GM18867 (cell line): ENCODE results near the gene ROBO1.
"Not testable (repeated sequence)": the region's sequence is repeated elsewhere in the genome, so short reads cannot be mapped to it uniquely, and the experiment has no call there.

ENCODE experiments used
- ATAC-seq: cut with Tn5 transposase; IDR thresholded peaks from one replicate; pipeline ENCODE4 v1.9.1; 2021; ENCODE audit warnings: mild to moderate bottlenecking, moderate library complexity; ENCODE audit not compliant: unreplicated experiment

The ROBO1 gene

GRCh38 chr3:79767905-79768267 is at the start of gene ROBO1:
Gene ROBO1 (minus strand): TSS chr3:79767998.
- no peak for ATAC-seq

DNA sequence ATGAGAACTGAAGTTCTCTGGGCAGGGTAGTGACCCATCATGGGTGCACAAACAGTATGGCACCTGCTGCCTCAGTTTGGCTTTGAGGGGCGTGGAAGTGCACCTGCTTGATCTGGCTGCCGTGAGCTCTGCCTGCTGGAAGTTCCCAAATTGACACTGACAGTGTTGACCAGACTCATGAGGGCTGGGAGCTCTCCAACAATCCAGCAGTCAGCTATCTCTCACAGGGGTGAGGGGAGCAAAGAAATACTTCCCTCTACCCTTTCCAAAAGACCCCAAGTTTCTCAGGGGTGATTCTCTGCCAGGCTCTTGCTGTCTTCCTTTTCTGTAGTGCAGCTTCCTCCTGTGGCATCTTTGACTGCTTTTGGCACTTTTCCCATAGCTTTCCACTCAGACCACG is 49.4 kb upstream of the ROBO1 start:
- no peak for ATAC-seq

DNA sequence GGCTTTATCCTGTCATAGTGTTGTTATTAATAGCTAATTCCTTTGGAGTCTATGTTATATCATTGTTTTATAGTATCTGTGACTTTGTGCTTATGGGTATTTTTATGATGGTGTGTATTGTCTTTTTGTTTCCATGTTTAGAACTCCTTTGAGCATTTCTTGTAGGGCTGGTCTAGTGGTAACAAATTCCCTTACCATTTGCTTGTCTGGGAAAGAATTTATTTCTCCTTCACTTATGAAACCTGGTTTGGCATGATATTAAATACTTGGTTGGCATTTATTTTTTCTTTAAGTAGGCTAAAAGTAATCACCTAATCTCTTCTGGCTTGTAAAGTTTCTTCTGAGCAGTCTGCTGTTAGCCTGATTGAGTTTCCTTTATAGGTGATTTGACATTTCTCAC is 47.7 kb upstream of the ROBO1 start:
- ATAC-seq: no peak

DNA sequence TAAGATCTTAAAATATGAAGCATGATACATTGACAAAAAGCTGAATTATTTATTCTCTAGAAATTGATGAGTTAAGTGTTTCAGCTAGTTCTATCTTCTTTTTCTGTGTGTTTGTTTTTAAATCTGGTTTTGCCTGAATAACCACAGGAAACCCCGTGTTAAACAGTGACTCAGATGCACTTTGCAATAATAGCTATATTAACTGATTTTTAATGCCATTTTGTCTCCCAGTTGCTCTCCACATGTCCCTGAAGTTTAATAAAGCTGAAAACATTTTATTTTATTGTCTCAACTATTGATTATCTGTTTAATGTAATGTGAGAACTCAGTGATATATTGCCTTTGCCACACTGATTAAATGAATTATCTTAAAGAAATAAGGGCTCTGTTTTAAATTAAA is 42.8 kb upstream of the ROBO1 start:
- no peak for ATAC-seq

DNA sequence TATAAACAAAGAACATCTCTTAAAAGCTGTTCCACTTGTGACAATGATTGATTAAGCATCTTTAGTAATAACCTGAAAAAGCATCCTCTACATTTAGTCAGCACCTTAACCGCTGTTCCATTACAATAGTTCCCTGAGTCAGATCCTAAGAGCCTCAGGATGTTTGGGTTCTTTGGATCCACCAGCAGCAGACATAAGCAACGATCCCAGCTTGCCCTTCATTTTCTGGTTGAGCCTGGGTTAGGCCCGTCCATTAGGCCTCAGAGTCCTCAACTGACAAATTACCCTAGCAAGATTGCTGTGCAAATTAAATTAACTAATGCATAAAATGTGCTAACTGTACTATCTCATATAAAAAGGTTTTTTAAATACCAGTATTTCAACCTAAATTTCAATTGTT is 42.3 kb upstream of the ROBO1 start:
- no peak for ATAC-seq

GRCh38 chr3:79809106-79809505 is 41.3 kb upstream of the ROBO1 start:
- no peak for ATAC-seq

GRCh38 chr3:79808515-79808914 is 40.7 kb upstream of the ROBO1 start:
- no peak for ATAC-seq

- ATAC-seq: not testable (repeated sequence)
Measured at GRCh38 chr3:79790177-79790576, 22.4 kb upstream of the ROBO1 start.

GRCh38 chr3:79773291-79773690 is 5.5 kb upstream of the ROBO1 start:
- ATAC-seq: no peak

DNA sequence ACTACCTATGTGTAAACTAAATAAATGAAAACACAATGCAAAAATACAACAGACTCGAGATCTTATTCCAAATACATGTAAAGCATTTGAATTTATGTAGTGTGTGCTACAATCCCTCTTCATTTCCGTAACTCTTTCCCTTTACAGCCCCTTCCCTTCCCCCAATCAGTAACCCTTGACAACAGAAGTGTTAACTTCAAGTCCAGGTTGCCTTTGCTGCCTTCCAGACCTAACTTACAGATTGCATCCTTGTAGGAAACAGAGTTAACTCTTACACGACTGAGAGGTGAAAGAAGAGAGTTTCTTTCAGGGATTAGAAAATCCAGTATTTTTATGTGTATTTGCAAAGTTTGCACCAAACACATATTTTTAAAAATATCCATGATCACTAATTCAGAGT is 1.4 kb upstream of the ROBO1 start:
- ATAC-seq: no peak

GRCh38 chr3:79767194-79767904 is 449 bp downstream of the ROBO1 start:
- no peak for ATAC-seq

DNA sequence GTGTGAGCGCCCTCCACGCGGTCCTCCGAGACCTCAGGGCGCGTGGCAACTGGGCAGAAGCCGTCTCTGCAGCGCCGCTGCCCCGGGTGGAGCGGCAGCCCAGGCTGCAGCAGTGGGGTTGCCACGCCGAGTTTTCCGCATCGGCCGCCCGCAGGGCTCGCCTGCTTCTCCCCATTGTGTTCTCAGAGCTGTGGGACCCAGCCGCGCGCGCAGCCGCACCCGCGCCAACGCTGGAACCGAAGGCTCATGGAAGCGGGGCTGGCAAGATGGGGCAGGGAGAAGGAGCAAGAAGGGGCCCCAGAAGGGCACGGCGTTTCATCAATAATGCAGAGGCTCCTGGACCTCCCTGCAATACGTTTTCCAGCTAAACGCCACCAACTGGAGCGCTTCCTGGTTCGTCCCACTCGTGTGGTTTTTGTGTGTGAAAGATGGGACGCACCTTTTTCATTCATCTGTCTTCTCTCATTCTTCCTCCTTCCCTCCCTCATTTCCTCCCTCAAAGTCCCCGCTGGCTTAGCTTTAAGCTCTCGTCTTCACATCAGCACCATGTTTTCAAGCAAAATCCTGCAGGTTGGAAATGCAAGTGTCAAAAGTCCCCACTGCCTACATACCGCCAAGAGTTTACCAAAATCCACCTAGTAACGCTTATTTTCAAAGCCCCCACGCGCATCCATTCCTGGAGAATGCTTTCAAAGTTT is 1.2 kb downstream of the ROBO1 start:
- no peak for ATAC-seq

DNA sequence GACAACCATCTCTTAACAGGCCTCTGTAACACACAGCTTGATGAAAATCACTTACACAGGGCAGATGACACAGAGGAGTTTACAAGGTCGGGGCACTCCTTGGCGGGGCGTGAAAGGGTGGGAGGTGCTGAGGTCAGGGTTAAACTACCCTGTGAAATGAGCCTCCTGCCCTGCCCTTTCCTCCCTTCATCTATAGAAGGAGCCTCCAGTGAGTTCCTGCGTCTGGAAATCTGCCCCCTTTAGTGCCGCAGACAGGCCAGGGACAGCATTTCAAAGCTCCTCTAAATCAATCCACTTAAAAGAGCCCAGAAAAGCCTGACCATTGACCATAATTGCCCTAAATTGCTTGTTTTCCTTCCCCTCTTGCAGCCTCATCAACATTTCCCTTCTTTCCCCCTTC is 1.9 kb downstream of the ROBO1 start:
- no peak for ATAC-seq

DNA sequence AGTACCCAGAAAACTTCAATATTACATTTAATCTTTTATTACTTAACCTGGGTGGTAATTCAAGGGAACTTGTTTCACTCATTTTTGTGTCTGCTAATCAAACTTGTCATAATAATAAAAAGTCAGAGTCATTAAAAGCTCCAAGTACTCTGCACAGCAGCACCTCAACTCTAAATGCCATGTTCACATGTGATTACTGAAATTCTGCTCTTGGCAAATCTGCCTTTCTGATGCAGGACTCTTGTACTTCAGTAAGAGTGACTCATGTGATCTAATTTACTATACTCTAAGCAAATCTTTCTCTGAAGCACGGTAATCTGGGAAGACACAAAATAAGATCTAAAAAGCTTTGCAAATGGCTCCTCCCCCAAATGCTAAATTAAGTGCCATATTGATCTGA is 6.4 kb downstream of the ROBO1 start:
- ATAC-seq: no peak

DNA sequence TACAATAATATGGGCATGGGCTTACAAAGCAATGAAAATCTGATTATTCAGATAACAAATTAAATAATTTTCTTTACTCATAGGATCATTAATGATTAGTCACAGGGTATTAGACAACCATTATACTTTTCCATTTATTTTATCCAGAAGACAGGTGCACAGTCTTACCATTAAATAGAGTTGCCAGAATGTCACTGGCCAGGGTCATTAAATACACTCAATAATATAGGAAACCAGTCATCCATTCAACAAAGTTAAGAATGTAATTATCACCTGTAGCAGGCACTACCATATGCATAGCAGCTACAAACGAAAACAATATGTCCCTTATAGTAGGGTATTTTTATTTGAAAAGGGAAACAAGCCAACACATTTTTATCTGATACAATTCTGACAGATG is 16.1 kb downstream of the ROBO1 start:
- no peak for ATAC-seq

DNA sequence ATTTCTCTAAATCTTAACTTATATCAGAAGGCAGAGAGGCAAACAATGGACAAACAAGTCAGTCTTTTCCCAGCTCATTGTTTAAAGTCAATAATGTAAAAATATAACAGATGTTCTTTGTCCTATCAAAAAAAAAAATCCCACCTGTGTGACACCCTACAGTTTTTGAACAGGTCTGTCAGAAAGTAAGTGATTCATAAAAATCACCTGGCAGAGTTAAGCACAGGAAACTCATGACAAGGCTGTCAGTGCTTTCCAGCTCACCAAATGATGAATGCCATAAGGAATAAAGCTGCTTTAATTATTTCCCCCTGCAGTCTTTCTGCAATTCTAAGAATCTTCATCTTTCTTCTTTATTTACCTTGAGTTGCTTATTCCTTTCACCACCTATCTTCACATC is 30.3 kb downstream of the ROBO1 start:
- ATAC-seq: no peak

- ATAC-seq: no peak
Measured at GRCh38 chr3:79729096-79729495, 38.7 kb downstream of the ROBO1 start.

- ATAC-seq: no peak
Measured at GRCh38 chr3:79726786-79727185, 41.0 kb downstream of the ROBO1 start.

GRCh38 chr3:79724206-79724605 is 43.6 kb downstream of the ROBO1 start:
- no peak for ATAC-seq

- no peak for ATAC-seq
Measured at GRCh38 chr3:79690072-79690471, 77.7 kb downstream of the ROBO1 start.

DNA sequence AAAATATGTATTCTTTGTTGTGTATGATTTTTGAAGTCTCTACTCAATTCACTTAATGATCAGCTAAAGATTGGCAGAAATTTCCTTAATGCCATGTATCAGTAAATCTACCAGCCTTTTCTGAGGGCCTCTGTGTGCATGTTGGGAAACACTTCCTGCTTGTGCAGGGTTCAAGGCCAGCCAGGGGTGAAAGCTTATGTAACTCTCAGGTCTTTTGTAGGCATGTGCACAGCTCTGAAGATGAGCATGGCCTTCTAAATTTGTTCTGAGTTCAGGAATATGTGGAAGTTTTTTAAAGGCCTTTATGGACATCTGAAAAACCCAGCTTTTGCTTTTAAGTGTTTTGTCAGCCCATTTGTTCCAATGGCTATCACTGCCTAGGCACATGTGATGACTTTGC is 82.7 kb downstream of the ROBO1 start:
- no peak for ATAC-seq

DNA sequence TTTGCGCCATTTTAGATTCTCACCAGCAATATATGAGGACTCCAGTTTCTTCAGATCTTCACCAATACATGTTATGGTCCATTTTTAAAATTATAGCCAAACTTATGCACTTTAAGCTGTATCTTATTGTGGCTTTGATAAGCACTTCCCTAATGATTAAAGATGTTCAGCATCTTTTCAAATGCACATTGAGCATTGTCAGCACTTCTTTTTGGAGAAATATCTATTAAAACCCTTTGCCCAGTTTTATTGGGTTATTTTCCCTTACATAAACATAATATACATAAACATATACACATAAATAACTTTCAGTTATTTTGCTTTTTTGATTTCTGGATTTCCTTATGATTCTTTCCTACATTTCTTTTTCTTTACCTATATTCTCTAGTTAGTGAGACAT is 83.8 kb downstream of the ROBO1 start:
- ATAC-seq: no peak

- ATAC-seq: no peak
Measured at GRCh38 chr3:79672731-79673130, 95.1 kb downstream of the ROBO1 start.
